C4-2B (cell line): ENCODE data around the gene FLYWCH1.

ENCODE experiments used
- CTCF ChIP-seq: fragments of 450-650 bp; conservative IDR thresholded peaks from 2 replicates; pipeline ENCODE4 v1.5.1; 2017; ENCODE audit warnings: mild to moderate bottlenecking
- ZFX ChIP-seq: fragments of 450-650 bp; IDR thresholded peaks from 2 replicates; pipeline ENCODE4 v1.6.1; 2017

- TF ChIP-seq CTCF = no peak
- TF ChIP-seq ZFX = no peak
These were observed 45.3 kb upstream of the FLYWCH1 start for GRCh38 chr16:2866431-2866830.
